HG02623 (cell line): ENCODE data around the gene C11orf21.

Experiments
- ATAC-seq: cut with Tn5 transposase; IDR thresholded peaks from one replicate; pipeline ENCODE4 v1.9.1; 2021; ENCODE audit warnings: moderate library complexity; ENCODE audit not compliant: unreplicated experiment

C11orf21 gene

DNA sequence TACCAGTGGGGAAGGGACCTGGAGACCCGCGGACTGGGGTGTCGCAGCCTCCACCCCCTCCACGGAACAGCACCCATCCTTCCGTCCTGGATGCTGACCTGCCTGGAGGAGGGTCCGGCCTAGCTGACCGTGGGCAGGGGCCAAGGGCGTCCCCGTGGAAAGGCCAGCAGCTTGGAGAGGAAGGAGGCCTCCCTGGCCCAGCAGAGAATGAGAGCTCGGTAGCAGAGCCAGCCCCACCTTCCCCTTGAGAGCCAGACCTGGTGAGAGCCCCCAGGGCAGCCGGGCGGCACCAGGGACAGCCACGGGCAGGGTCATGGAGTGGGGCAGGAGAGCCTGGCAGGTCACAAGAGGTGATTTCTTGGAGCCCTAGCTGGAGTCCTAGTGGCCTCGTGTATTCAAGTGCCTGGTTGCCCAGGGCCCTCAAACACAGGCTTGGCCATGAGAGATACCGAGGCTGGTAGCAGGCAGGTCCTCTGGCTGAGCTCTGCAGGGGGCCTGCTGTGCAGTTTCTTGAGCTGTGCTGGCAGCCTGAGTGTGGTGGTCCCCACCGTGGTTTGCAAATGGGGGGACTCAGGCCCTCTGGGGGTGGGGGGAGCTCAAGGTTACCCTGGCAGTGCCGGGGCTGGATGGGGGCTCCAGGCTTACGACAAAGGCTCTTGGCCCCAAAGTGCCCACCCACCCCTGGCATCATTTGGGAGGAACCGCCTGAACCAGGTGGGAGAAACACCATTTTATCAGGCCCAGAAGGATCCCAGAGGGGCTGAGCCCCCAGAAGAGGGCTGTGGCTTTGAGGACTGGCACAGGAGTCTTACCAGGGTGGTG lies 7.7 kb upstream of the C11orf21 start:
- ATAC-seq = no peak

- no peak for ATAC-seq
Measured at GRCh38 chr11:2308713-2309112, 7.0 kb upstream of the C11orf21 start.

DNA sequence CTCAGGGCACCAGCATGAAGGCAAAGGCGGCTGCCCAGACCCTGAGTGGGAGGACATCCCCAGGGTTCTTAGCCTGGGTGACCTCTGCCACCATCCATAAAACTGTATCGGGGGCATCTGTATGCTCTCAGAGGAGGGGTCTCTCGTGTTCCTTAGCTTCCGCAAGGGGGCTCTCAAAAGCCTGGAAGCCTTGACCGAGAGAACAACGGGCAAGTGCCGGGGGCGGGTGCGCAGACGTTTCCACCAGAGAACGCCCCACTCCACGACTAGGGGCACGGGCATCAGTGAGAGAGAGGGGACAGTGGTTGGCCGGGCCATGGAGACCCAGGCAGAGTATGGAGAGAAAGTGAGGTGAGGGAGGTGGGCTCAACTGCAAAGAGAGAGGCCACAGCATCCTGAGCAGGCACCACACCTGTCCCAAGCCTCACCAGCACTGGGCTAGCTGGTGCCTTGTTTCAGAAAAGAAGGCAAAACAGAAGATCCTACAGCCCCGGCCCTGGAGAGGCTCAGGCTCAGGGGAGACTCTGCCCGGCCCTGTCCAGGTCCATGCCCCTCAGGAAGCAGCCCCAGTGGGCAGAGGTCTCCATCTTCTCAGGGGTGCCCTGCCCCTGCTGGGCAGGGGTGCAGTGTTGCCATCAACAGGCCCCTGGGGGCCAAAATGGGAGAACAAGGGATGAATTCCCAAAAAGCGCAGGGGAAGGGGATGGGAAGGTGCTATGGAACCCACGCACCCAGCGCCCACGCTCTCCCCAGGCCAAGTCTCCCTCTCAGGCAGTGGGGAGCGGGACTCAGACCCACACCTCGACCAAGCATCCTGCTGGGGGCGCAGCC lies 6.0 kb upstream of the C11orf21 start:
- ATAC-seq = no peak

DNA sequence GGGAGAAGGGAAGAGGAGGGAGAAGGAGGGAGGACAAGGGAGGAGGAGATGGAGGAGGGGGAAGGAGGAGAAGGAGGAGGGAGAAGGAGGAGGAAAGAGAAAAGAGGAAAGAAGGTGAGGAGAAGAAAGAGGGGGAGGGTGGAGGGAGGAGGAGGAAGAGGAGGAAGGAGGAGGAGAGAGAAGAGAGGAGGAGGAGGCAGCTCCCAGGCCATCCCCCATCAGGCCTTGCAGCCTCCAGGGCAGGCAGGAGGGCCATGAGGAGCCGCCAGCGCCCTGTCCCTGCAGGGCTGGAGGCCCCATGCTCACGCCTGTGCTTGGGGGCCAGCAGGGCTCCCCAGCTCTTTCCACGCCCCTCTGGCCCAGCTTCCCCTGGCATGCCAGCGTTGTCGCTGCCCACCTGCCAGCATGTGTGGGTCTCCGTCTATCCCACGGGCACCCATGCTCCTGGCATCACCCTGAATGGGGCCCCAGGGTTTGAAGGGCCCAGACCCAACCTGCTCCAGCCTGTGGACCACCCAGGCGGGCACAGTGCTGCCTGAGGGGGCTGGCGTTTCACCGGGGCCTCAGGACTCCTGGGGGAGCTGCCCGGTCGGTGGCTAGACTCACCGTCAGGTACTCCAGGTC lies 5.3 kb upstream of the C11orf21 start:
- no peak for ATAC-seq

- no peak for ATAC-seq
Measured at GRCh38 chr11:2306452-2306823, 4.7 kb upstream of the C11orf21 start.

- ATAC-seq = no peak
Measured at GRCh38 chr11:2305788-2306451, 4.2 kb upstream of the C11orf21 start.

DNA sequence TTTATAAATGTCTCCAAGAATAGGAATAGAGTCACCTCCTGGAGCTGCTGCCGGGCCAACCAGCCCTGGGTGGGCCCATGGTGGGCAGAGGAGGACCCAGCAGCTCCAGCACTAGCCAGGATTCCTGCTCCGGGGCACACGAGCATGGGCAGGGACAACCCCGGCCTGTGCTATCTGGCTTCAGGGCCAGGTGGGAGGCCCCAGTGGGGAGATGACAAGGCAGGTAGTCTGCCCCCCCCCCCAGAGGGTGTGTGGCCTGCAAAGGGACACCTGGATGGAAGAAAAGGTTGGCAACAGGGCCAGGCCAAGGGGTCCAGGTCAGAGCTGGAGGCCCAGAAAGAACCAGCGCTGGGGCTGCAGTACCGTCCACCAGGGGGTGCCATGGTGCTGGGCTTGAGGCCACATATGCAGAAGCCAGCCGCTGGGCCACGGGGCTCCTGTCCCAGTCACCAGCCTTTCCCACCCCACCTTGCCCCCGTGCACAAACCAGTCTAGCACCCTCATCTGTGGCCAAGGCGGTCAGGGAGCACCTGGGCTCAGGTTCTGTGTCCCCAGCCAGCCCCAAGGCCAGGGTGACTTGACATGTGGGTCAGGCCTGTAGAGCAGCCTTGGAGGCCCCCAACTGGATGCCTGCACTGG lies 3.5 kb upstream of the C11orf21 start:
- ATAC-seq = no peak

DNA sequence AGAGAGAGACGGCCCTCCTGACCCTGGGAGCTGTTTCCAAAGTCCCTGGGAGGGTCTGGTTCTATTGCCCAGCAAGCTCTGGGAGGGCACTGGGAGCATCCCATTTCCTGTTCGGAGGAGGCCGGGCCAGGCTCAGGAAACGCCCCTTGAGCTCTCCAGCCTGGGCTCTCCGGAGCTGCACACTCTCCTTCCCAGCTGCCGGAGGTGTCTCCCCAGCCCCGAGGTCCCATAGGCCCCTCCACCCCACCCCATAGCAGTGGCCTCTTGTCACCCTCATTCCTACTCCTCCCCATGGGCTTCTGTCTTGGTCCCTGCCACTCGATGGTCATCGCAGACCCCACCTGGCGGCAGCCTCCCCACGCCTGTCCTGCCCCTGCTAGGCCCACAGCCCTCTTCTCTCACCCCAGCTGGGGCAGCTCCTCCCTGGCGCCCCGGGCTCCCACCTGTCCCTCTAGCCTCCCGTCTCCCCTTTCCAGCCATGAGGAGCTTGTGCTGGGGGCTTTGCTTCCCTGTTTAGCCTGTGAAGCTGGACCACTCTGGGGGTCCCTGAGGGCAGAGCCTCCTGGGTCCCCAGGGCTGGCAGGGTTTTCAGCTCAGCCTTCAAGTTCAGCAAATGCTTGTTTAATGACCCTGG lies 2.9 kb upstream of the C11orf21 start:
- no peak for ATAC-seq

DNA sequence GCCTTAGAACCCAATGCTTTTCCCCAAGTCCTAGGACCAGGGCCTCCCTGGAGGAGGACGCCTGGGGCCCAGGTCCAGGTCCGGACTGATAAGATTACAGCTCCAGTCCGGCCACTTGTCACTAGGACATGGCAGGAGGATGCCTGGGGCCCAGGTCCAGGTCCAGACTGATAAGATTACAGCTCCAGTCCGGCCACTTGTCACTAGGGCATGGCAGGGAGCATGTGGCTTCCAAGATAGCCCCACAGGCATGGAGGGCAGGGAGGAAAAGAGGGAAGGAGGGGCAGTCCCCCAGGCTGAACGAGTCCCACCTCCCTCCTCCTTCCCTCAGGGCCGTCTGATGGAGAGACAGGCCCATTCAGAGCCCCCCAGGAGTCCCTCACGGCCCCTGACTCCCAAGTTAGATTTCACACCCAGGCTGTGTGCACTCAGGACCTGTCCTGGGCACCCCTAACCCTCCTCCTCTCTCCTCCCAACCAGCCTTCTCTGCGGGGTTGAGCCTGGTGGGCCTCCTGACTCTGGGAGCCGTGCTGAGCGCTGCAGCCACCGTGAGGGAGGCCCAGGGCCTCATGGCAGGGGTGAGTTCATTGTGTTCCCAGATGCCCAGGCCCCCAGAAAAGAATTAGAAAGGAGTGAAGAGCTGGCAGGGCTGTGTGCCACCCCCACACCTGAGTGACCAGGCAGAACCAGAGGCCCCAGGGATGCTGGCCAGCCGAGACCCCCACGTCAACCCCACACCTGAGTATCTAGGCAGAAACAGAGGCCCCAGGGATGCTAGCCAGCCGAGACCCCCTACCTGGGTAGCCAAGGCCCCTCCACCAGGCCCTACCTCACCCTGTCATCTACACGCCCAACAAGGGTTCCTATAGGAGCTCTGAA lies 2.1 kb upstream of the C11orf21 start:
- no peak for ATAC-seq

DNA sequence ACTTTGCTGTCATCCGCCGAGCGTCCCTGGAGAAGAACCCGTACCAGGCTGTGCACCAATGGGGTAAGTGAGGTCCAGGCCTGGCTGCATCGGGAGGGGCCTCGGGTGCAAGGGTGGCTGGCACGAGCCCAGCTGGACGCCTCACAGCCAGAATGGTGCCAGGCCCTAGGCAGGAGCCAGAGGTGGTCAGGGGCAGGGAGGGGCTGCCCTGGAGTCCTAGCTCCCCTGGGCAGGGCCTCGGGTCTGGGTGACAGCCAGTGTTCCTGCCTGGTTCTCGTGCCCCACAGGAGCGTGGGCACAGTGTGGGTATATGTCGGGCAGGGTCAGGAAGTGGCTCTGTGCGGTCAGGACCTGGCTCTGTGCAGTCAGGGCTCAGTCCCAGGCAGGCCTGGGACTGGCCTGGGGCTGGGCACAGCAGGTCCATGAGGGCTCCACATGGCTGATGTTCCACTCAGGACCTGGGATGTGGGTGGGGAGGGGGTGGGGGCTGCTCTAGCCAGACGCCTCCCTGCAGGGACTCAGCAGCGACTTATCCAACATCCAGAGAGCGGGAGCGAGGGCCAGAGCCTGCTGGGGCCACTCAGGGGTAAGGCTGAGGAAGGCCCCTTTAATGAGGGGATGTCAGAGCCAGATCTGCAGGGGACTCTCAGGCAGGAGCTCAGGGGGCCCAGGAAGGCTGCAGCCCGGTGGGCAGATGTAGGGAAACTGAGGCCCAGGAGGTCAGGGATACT lies 1.3 kb upstream of the C11orf21 start:
- ATAC-seq = no peak

- ATAC-seq = no peak
Measured at GRCh38 chr11:2302306-2302895, 683 bp upstream of the C11orf21 start.

DNA sequence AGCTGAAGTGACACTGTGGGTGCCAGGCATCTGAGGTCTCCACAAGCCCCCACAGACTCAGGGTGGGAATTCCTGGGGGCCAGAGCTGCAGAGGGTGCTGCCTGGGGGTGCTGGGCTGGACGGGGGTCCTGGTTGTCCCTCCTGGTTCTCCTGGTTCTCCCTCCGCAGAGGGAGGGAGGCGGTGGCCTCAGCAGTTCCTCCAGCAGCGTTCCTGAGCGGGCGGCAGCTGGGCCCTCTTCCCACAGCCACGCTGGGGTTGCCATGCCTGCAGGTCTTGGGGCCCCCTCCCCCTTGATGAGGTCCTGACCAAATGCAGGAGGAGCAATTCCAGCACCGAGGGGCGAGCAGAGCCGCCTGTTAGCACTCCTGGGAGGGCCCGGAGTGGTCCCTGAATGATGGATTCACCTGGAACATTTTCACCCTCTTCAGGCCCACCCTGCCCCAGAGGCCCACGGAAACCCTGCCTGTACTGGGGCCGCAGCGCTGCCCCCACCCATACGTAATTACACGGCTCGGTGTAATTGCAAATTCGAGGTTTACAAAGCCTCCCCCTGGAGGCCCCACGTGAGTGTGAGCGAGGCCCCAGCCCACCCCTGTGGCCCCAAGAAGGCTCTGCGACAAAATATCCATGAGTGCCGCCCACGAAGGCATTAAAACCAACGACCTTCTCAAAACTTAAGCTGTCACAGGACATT lies 635 bp downstream of the C11orf21 start:
- ATAC-seq = no peak

DNA sequence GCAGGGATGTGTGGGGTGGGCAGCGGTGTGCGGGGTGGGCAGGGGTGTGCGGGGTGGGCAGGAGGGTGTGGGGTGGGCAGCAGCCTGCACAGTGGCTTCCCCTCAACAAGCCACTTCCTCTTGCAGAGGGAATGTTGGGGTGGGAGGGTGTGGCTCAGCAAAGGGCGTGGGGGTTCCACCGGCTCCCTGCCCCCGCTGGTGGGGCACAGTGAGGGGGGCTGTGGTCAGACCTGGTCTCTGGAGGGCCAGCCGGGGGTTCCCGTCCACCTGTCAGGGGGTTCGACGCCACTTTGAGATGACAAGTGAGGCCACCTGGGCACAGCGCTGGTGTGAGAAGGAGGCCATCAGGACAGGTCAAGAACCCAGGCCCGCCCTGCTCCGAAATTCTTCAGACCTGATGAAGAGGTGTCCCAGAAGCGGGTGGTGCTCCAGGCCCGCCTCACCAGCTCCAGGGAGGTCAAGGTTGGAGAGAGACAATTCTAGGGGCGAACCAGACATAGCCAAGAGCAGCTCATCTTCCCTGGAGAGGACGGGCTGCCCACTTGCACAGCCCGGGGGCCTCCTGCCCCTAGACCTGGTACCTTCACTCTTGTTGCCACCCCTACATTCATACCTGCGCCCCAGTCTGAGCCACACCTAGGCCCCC lies 1.3 kb downstream of the C11orf21 start:
- no peak for ATAC-seq

DNA sequence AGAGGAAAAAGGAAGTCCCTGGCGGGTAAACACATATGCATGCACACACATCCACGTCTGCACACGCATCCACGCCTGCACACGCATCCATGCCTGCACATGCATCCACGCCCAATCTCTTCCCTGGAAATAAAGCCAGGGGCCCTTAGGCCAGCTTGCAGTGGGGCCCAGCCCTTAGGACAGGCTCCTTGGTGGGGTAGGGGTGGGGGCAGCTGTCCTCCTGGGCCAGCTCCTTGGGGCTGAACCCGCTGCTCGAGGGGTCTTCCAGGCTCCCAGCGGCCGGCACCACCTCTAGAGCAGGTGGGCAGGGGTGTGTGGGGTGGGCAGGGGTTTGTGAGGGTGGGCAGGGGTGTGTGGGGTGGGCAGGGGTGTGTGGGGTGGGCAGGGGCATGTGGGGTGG lies 1.9 kb downstream of the C11orf21 start:
- ATAC-seq = no peak

GRCh38 chr11:2298795-2299761 lies 2.6 kb downstream of the C11orf21 start:
- no peak for ATAC-seq
